ENCODE results near the gene OPCML.

Gene OPCML

GRCh38 chr11:132901638-132902471 is 630.4 kb downstream of the OPCML start:
- no peak overlapping the region for H3K27ac Mint-ChIP-seq
- no peak overlapping the region for H3K4me3 Mint-ChIP-seq
- no peaks in the 10 kb centered on the region for H3K36me3 Mint-ChIP-seq (ENCODE audit: low read depth)
- H3K4me1 Mint-ChIP-seq (ENCODE audit: low read depth): no peaks in the 10 kb centered on the region
- no peaks in the 10 kb centered on the region for H3K27me3 Mint-ChIP-seq (ENCODE audit: low read depth)
- peaks cover 5% of the 10 kb centered on the region for H3K9me3 Mint-ChIP-seq

- no peaks in the 10 kb centered on the region for H3K27me3 Mint-ChIP-seq (ENCODE audit: low read depth)
- no peak overlapping the region for H3K27ac Mint-ChIP-seq
These were observed 633.6 kb downstream of the OPCML start for GRCh38 chr11:132898676-132899075.

GRCh38 chr11:132898021-132898420 is 634.3 kb downstream of the OPCML start:
- no peaks in the 10 kb centered on the region for H3K4me1 Mint-ChIP-seq (ENCODE audit: low read depth)
- peaks cover 5% of the 10 kb centered on the region for H3K9me3 Mint-ChIP-seq
- H3K4me3 Mint-ChIP-seq: no peak overlapping the region
- no peak overlapping the region for H3K27ac Mint-ChIP-seq
- no peaks in the 10 kb centered on the region for H3K36me3 Mint-ChIP-seq (ENCODE audit: low read depth)
- no peaks in the 10 kb centered on the region for H3K27me3 Mint-ChIP-seq (ENCODE audit: low read depth)

More at GRCh38 chr11:132898676-132899075, 633.6 kb downstream of the OPCML start:
- Mint-ChIP-seq H3K4me1 (ENCODE audit: low read depth) (no peaks in the 10 kb centered on the region), H3K4me3 (no peak overlapping the region), H3K9me3 (peaks cover 5% of the 10 kb centered on the region), H3K36me3 (ENCODE audit: low read depth) (no peaks in the 10 kb centered on the region)

GRCh38 chr11:132895340-132895739 is 637.0 kb downstream of the OPCML start:
- Mint-ChIP-seq H3K9me3 (peaks cover 2% of the 10 kb centered on the region), H3K36me3 (ENCODE audit: low read depth) (no peaks in the 10 kb centered on the region), H3K27me3 (ENCODE audit: low read depth) (no peaks in the 10 kb centered on the region), H3K27ac (no peak overlapping the region), H3K4me1 (ENCODE audit: low read depth) (no peaks in the 10 kb centered on the region), H3K4me3 (no peak overlapping the region)

- Mint-ChIP-seq H3K36me3 (ENCODE audit: low read depth) (no peaks in the 10 kb centered on the region), H3K27ac (no peak overlapping the region), H3K4me1 (ENCODE audit: low read depth) (no peaks in the 10 kb centered on the region), H3K9me3 (no peaks in the 10 kb centered on the region), H3K4me3 (no peak overlapping the region), H3K27me3 (ENCODE audit: low read depth) (no peaks in the 10 kb centered on the region)
These were observed 637.7 kb downstream of the OPCML start for GRCh38 chr11:132894606-132895005.

DNA sequence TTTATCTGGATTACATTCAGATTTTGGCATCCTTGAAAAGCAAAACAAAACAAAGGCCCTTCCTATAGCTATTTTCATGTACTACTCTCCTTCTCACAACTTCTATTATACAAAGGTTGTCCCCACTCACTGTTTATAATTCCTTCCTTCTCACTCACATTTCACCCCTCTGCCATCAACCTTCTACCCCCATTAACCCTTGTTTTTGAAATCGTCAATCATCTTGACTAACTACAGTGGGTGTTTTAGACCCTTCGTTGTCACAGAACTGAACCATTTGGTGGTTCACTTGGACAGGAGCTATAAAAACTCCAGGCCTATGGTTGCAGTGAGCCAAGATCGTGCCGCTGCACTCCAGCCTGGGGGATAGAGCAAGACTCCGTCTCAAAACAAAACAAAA is 639.4 kb downstream of the OPCML start:
- no peak overlapping the region for H3K4me3 Mint-ChIP-seq
- H3K9me3 Mint-ChIP-seq: no peaks in the 10 kb centered on the region
- no peak overlapping the region for H3K27ac Mint-ChIP-seq
- H3K4me1 Mint-ChIP-seq (ENCODE audit: low read depth): no peaks in the 10 kb centered on the region
- no peaks in the 10 kb centered on the region for H3K27me3 Mint-ChIP-seq (ENCODE audit: low read depth)
- no peaks in the 10 kb centered on the region for H3K36me3 Mint-ChIP-seq (ENCODE audit: low read depth)

GRCh38 chr11:132888226-132888625 is 644.1 kb downstream of the OPCML start:
- Mint-ChIP-seq H3K27ac (no peak overlapping the region), H3K4me3 (no peak overlapping the region), H3K9me3 (no peaks in the 10 kb centered on the region), H3K4me1 (ENCODE audit: low read depth) (no peaks in the 10 kb centered on the region), H3K27me3 (ENCODE audit: low read depth) (no peaks in the 10 kb centered on the region), H3K36me3 (ENCODE audit: low read depth) (no peaks in the 10 kb centered on the region)

DNA sequence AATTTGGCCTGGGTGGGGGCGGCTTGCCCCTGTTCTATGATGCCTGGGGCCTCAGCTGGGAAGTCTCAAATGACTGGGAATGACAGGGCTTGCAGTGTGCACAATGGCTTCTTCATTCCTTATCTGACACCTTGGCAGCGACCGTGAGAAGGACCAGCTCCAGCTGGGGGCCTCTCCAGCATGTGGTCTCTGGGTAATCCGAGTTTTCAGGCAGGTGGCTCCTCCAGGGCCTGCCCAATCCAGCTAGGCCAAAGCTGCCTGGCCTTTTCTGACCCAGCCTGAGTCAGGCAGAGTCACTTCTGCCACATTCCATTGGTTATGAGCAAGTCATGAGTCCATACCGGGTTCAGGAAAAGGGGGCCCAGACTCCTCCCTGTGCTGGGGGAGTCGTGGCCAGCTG is 646.0 kb downstream of the OPCML start:
- H3K27me3 Mint-ChIP-seq (ENCODE audit: low read depth): no peaks in the 10 kb centered on the region
- H3K9me3 Mint-ChIP-seq: no peaks in the 10 kb centered on the region
- H3K4me3 Mint-ChIP-seq: no peak overlapping the region
- no peaks in the 10 kb centered on the region for H3K36me3 Mint-ChIP-seq (ENCODE audit: low read depth)
- no peak overlapping the region for H3K27ac Mint-ChIP-seq
- no peaks in the 10 kb centered on the region for H3K4me1 Mint-ChIP-seq (ENCODE audit: low read depth)

- no peaks in the 10 kb centered on the region for H3K36me3 Mint-ChIP-seq (ENCODE audit: low read depth)
- no peaks in the 10 kb centered on the region for H3K27me3 Mint-ChIP-seq (ENCODE audit: low read depth)
- no peaks in the 10 kb centered on the region for H3K4me1 Mint-ChIP-seq (ENCODE audit: low read depth)
- H3K4me3 Mint-ChIP-seq: no peak overlapping the region
- no peak overlapping the region for H3K27ac Mint-ChIP-seq
- no peaks in the 10 kb centered on the region for H3K9me3 Mint-ChIP-seq
These were observed 649.1 kb downstream of the OPCML start for GRCh38 chr11:132883241-132883640.

DNA sequence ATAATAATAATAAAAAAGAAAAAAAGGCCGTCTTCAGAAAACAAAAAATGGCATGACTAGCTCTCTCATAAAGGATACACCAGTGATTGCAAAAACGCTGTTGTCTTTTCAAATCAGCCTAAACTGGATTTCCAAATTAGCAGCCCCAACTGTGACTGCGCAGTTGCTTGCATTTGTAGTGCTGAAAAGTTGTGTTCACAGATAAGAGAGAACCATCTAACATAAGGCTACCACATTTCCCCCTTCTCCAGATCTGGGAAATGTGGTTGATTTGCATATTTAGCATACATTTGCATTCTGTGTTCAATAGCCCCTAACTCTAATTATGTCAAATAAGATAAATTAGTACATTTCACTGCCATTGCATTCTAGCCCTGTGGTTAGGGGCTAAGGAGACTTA is 650.7 kb downstream of the OPCML start:
- no peaks in the 10 kb centered on the region for H3K9me3 Mint-ChIP-seq
- H3K27ac Mint-ChIP-seq: no peak overlapping the region
- H3K36me3 Mint-ChIP-seq (ENCODE audit: low read depth): no peaks in the 10 kb centered on the region
- no peaks in the 10 kb centered on the region for H3K4me1 Mint-ChIP-seq (ENCODE audit: low read depth)
- H3K4me3 Mint-ChIP-seq: no peak overlapping the region
- H3K27me3 Mint-ChIP-seq (ENCODE audit: low read depth): no peaks in the 10 kb centered on the region

DNA sequence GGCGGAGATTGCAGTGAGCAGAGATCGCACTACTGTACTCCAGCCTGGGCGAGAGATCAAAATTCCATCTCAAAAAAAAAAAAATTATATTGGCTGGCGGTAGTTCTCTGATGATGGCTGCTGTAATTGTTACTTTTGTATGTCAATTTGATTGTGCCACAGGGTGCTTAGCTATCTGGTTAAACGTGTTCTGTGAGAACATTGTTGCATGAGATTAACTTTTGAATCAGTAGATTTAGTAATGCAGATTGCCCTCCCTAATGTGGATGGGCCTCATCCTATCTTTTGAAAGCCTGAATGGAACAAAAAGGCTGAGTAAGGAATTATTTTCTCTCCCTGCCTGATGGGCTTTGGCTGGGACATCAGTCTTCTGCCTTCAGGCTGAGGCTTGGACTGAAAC is 654.2 kb downstream of the OPCML start:
- Mint-ChIP-seq H3K36me3 (ENCODE audit: low read depth) (no peaks in the 10 kb centered on the region), H3K27ac (no peak overlapping the region), H3K4me1 (ENCODE audit: low read depth) (no peaks in the 10 kb centered on the region), H3K4me3 (no peak overlapping the region), H3K27me3 (ENCODE audit: low read depth) (no peaks in the 10 kb centered on the region), H3K9me3 (no peaks in the 10 kb centered on the region)

DNA sequence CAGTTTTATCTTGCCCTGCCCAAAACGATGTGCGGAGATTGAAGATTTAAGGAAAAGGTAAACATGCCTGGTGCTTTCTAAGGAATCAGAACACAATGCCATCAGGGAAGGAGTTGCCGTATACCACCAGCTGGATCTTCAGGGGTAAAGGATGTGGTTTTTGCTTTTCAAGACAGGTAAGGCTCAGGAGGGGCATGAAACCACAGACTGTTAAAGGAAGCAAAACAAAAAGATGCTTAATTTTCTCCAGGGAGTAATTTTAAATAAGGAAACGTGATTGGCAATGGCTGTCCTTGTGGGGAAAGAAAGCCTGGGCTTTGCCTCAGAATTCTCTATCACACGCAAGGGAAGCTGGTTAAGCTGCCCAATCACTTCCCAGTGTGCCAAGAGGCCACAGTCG is 655.6 kb downstream of the OPCML start:
- Mint-ChIP-seq H3K4me3 (no peak overlapping the region), H3K27ac (no peak overlapping the region), H3K36me3 (ENCODE audit: low read depth) (no peaks in the 10 kb centered on the region), H3K4me1 (ENCODE audit: low read depth) (no peaks in the 10 kb centered on the region), H3K27me3 (ENCODE audit: low read depth) (no peaks in the 10 kb centered on the region), H3K9me3 (no peaks in the 10 kb centered on the region)

DNA sequence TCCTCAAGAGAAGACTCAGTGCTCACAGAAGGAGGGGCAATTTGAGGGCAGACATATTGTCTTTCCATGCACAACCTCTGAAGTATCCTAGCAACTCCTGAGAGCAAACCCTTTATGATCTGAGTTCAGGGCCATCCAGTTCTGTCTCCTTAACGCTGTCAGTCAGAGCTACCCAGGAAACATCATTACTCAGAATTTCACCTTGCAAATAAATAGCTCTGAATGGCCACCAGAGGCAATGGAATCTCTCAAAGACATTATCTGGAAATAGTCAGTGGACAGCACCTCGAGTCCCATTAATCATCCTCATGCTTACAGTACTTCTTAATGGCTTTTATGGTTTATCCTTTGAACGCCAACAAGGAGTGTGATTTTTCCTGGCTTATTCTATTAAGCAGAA is 656.1 kb downstream of the OPCML start:
- Mint-ChIP-seq H3K36me3 (ENCODE audit: low read depth) (no peaks in the 10 kb centered on the region), H3K27me3 (ENCODE audit: low read depth) (no peaks in the 10 kb centered on the region), H3K4me1 (ENCODE audit: low read depth) (no peaks in the 10 kb centered on the region), H3K4me3 (no peak overlapping the region), H3K27ac (no peak overlapping the region), H3K9me3 (no peaks in the 10 kb centered on the region)

GRCh38 chr11:132874638-132875037 is 657.7 kb downstream of the OPCML start:
- H3K27ac Mint-ChIP-seq: no peak overlapping the region
- H3K4me1 Mint-ChIP-seq (ENCODE audit: low read depth): no peaks in the 10 kb centered on the region
- H3K4me3 Mint-ChIP-seq: no peak overlapping the region
- no peaks in the 10 kb centered on the region for H3K36me3 Mint-ChIP-seq (ENCODE audit: low read depth)
- no peaks in the 10 kb centered on the region for H3K27me3 Mint-ChIP-seq (ENCODE audit: low read depth)
- H3K9me3 Mint-ChIP-seq: no peaks in the 10 kb centered on the region

GRCh38 chr11:132873841-132874240 is 658.5 kb downstream of the OPCML start:
- no peaks in the 10 kb centered on the region for H3K4me1 Mint-ChIP-seq (ENCODE audit: low read depth)
- H3K4me3 Mint-ChIP-seq: no peak overlapping the region
- H3K27me3 Mint-ChIP-seq (ENCODE audit: low read depth): no peaks in the 10 kb centered on the region
- H3K36me3 Mint-ChIP-seq (ENCODE audit: low read depth): no peaks in the 10 kb centered on the region
- H3K9me3 Mint-ChIP-seq: no peaks in the 10 kb centered on the region
- no peak overlapping the region for H3K27ac Mint-ChIP-seq

- H3K4me3 Mint-ChIP-seq: no peak overlapping the region
These were observed 660.1 kb downstream of the OPCML start for GRCh38 chr11:132872211-132872610.

More at GRCh38 chr11:132872211-132872610, 660.1 kb downstream of the OPCML start:
- H3K9me3 Mint-ChIP-seq: no peaks in the 10 kb centered on the region
- H3K4me1 Mint-ChIP-seq (ENCODE audit: low read depth): no peaks in the 10 kb centered on the region
- H3K36me3 Mint-ChIP-seq (ENCODE audit: low read depth): no peaks in the 10 kb centered on the region
- H3K27me3 Mint-ChIP-seq (ENCODE audit: low read depth): no peaks in the 10 kb centered on the region
- H3K27ac Mint-ChIP-seq: no peak overlapping the region

All from T-helper 1 cell treated with Interleukin-12 subunit alpha and Interleukin-12 subunit beta and Interleukin-4 antibody, amounts not matched to agents 30 μg/mL and 1 μg/mL, for 36 hours (primary cell).